Prostate gland (tissue), 2 donors: ENCODE data around the gene STARD4. TPM values are rescaled to one million over a fixed set of nuclear protein-coding genes. Genes with fewer than 3 reads are reported as not detected.

ENCODE experiments used
- DNase-seq: peaks from one replicate; pipeline ENCODE4 v3.0.0-alpha.2; 2019; ENCODE audit warnings: low spot score
- H3K27ac ChIP-seq, 2 donors: fragments of 200-600 bp; sonication (generic); 2 replicates each; pipeline ENCODE4 v1.5.1; 2017 to 2019
- H3K27me3 ChIP-seq: fragments of 200-600 bp; sonication (generic); replicated peaks from 2 replicates; pipeline ENCODE4 v1.5.1; 2019; ENCODE audit not compliant: insufficient read depth
- H3K36me3 ChIP-seq, 2 donors: fragments of 200-600 bp; sonication (generic); 1 replicate in 1 of 2; 2 replicates in 1 of 2; pipeline versions ENCODE4 v1.5.1 to v1.8.1; 2017 to 2019
- H3K4me1 ChIP-seq: fragments of 200-600 bp; sonication (generic); replicated peaks from 2 replicates; pipeline ENCODE4 v1.5.1; 2019
- H3K4me3 ChIP-seq, 2 donors: fragments of 200-600 bp; sonication (generic); 2 replicates each; pipeline ENCODE4 v1.5.1; 2017 to 2019
- H3K9me3 ChIP-seq: fragments of 200-600 bp; sonication (generic); 2 replicates; pipeline ENCODE4 v1.5.1; 2017
- POLR2A ChIP-seq: fragments of 450-650 bp; IDR thresholded peaks from one replicate; pipeline ENCODE4 v1.6.1; 2016; ENCODE audit warnings: antibody characterized with exemption, mild to moderate bottlenecking
- POLR2AphosphoS5 ChIP-seq: sonication (generic); formaldehyde crosslinking; IDR thresholded peaks from one replicate; pipeline ENCODE4 v1.6.1; 2017; ENCODE audit warnings: antibody characterized with exemption
- WGBS: methylation state at CpG from one replicate; pipeline ENCODE4 v1.1.5; 2018; 5-methylcytosine and 5-hydroxymethylcytosine counted together
- intact Hi-C: fragments of 100-400 bp; cut with DNase I; formaldehyde crosslinking; loops from one replicate; pipeline ENCODE4 v1.14.2; 2022
- total RNA-seq, 2 donors: library from RNA; depleted of rRNA; stranded (reverse); fragments of >200 nt; gene quantifications; one replicate each; pipeline ENCODE4 v1.1.0, GENCODE V29; 2016
- TF ChIP-seq, protein P1 (sequence below), 4 experiments: fragments of 200-600 bp in 2 of 4; fragments of 450-650 bp in 2 of 4; sonication (generic) in 2 of 4; IDR thresholded peaks; 1 replicate in 3 of 4; 2 replicates in 1 of 4; pipeline ENCODE4 v1.5.1; 2016 to 2019; ENCODE audit warnings: antibody characterized with exemption in 4 of 4, mild to moderate bottlenecking in 2 of 4, moderate library complexity in 2 of 4

STARD4 gene
- total RNA-seq, 2 donors from 2014 or later: 12.1 to 13.4 TPM

DNA sequence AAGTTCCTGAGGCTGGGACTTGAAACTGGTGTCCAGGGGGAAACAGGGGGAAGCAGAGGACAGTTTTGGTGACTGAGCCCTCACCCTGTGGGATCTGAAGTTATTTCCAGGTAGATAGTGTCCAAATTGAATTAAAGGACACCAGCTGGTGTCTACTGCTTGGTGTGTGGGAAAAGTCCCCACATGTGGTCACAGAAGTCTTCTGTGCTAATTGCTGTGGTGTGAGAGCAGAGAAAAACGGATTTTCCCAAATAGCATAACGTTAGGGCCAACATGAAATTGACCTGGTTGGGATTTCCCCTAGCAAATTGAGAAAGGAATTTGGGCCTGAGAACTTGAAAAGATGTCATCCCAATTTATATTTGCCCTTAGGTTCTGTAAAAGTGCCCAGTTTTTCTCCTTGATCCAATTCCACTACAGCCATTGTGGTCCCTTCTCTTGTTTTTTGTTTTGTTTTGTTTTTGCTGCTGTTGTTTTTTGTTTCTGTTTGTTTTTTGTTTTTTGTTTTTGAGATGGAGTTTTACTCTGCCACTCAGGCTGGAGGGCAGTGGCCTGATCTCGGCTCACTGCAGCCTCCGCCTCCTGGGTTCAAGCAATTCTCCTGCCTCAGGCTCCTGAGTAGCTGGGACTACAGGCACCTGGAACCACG lies 5.6 kb upstream of the STARD4 start:
- no peak overlapping the region for H3K4me3 ChIP-seq
- no peaks in the 10 kb centered on the region for H3K27me3 ChIP-seq
- WGBS: 92% methylated on average over 5 of the region's 5 CpGs
- TF ChIP-seq, protein P1, sequence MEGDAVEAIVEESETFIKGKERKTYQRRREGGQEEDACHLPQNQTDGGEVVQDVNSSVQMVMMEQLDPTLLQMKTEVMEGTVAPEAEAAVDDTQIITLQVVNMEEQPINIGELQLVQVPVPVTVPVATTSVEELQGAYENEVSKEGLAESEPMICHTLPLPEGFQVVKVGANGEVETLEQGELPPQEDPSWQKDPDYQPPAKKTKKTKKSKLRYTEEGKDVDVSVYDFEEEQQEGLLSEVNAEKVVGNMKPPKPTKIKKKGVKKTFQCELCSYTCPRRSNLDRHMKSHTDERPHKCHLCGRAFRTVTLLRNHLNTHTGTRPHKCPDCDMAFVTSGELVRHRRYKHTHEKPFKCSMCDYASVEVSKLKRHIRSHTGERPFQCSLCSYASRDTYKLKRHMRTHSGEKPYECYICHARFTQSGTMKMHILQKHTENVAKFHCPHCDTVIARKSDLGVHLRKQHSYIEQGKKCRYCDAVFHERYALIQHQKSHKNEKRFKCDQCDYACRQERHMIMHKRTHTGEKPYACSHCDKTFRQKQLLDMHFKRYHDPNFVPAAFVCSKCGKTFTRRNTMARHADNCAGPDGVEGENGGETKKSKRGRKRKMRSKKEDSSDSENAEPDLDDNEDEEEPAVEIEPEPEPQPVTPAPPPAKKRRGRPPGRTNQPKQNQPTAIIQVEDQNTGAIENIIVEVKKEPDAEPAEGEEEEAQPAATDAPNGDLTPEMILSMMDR (IDR thresholded peaks at IDR 0.05): no peak
- no peak for TF ChIP-seq POLR2A
- TF ChIP-seq POLR2AphosphoS5: no peak
- H3K4me1 ChIP-seq: no peaks in the 10 kb centered on the region
- H3K27ac ChIP-seq: no peak overlapping the region
- H3K9me3 ChIP-seq: no peaks in the 10 kb centered on the region
- DNase-seq: no peak
- H3K36me3 ChIP-seq: no peaks in the 10 kb centered on the region
- intact Hi-C loops: no loop called here

- Histone ChIP-seq H3K27ac (no peak overlapping the region), H3K27me3 (no peaks in the 10 kb centered on the region), H3K4me3 (no peak overlapping the region), H3K36me3 (no peaks in the 10 kb centered on the region), H3K4me1 (peaks cover 7% of the 10 kb centered on the region), H3K9me3 (no peaks in the 10 kb centered on the region)
- TF ChIP-seq POLR2AphosphoS5 (no peak), POLR2A (no peak)
- TF ChIP-seq, protein P1 (IDR thresholded peaks at IDR 0.05): no peak
- WGBS: 94% methylated on average over 3 of the region's 3 CpGs
- intact Hi-C loops: loop anchor here (5.0 kb wide), 1 partner anchor 243 kb away; the partner anchor contains the start of gene NREP
- DNase-seq: no peak
These were observed 1.8 kb upstream of the STARD4 start for GRCh38 chr5:111514087-111514486.

DNA sequence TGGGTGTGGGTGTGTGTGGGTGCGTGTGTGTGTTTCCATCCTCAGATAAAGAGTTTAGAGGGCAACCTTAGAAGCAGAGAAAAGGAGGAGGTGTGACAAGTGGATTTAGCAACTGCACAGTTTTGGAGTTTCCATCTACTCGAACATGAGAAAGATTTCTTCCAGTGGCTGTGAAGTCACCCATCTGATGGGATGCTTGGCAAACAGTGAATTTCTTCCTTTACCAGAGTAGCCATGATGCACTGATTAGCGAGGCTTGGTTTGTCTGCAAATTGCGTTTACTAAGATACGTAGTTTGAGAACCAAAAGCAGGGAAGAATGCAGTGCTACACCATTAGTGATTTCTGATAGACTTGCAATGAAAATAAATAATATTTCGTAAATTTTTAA lies 791 bp upstream of the STARD4 start:
- 24% methylated on average over 6 of the region's 6 CpGs for WGBS
- intact Hi-C loops: loop anchor here (5.0 kb wide), 1 partner anchor 244 kb away; the partner anchor contains the start of gene NREP
- TF ChIP-seq POLR2A (no peak), POLR2AphosphoS5 (no peak)
- TF ChIP-seq, protein P1 (IDR thresholded peaks at IDR 0.05): no peak
- DNase-seq: no peak
- peaks cover 7% of the 10 kb centered on the region for H3K4me1 ChIP-seq
- H3K4me3 ChIP-seq: peak overlapping the region; percentile 60 to 61
- H3K27me3 ChIP-seq: no peaks in the 10 kb centered on the region
- peak overlapping the region; percentile 84 to 87 for H3K27ac ChIP-seq
- H3K9me3 ChIP-seq: no peaks in the 10 kb centered on the region
- H3K36me3 ChIP-seq: no peaks in the 10 kb centered on the region

GRCh38 chr5:111511831-111512374 lies 432 bp downstream of the STARD4 start:
- intact Hi-C loops: loop anchor here (5.0 kb wide), 1 partner anchor 245 kb away; the partner anchor contains the start of gene NREP
- TF ChIP-seq POLR2A: no peak
- TF ChIP-seq, protein P1 (IDR thresholded peaks at IDR 0.05): no peak
- no peak for TF ChIP-seq POLR2AphosphoS5
- Histone ChIP-seq H3K4me1 (peaks cover 7% of the 10 kb centered on the region), H3K4me3 (peak overlapping the region; percentile 60 to 61), H3K27me3 (no peaks in the 10 kb centered on the region), H3K9me3 (no peaks in the 10 kb centered on the region), H3K36me3 (no peaks in the 10 kb centered on the region), H3K27ac (peak overlapping the region; percentile 84 to 87)
- peak; percentile 24 for DNase-seq
- WGBS: under 1% methylated on average over 32 of the region's 32 CpGs
